SK-N-SH (cell line): ENCODE measurements around the gene IDUA. TPM values are rescaled to one million over a fixed set of nuclear protein-coding genes. Genes with fewer than 3 reads are reported as not detected.
A peak's percentile ranks its signal among the peaks of the same experiment; 100 is the strongest.

Experiments
- CTCF ChIA-PET: fragments of 300-600, 350-600 bp; formaldehyde crosslinking; extraction: SDS; loops from one replicate; lab custom pipeline; 2021; lab: Yijun Ruan, JAX
- POLR2A ChIA-PET: fragments of 350-600 bp; sonication (Branson Sonifier 250); formaldehyde crosslinking; extraction: SDS; loops from one replicate; lab custom pipeline; 2020; ENCODE audit warnings: antibody characterized with exemption, inconsistent platforms; lab: Yijun Ruan, JAX
- DNase-seq: peaks from one replicate; pipeline ENCODE4 v3.0.0; 2012
- H2AFZ ChIP-seq: fragments of 200-600 bp; sonication (generic); 2 replicates; pipeline ENCODE4 v1.8.1; 2016; ENCODE audit warnings: antibody characterized with exemption, mild to moderate bottlenecking, low read depth
- H3F3A ChIP-seq: fragments of 200-600 bp; sonication (generic); replicated peaks from 2 replicates; pipeline ENCODE3; 2016; ENCODE audit warnings: antibody characterized with exemption, mild to moderate bottlenecking; ENCODE audit not compliant: insufficient read depth
- H3K27ac ChIP-seq, 2 experiments: fragments of 200-500 bp in 1 of 2; fragments of 200-600 bp in 1 of 2; sonication (Bioruptor generic) in 1 of 2; sonication (generic), shearing (Covaris generic) in 1 of 2; 2 replicates each; pipeline versions ENCODE4 v1.5.1 to v1.6.1; 2014 to 2016; ENCODE audit warnings: low read depth in 2 of 2, inconsistent platforms in 1 of 2, low read length in 1 of 2, mild to moderate bottlenecking in 1 of 2, mixed read lengths in 1 of 2
- H3K27me3 ChIP-seq: fragments of 200-600 bp; sonication (generic), shearing (Covaris generic); 2 replicates; pipeline ENCODE4 v1.6.1; 2016; ENCODE audit warnings: mixed run types; ENCODE audit not compliant: insufficient read depth
- H3K36me3 ChIP-seq, 2 experiments: fragments of 200-500 bp in 1 of 2; fragments of 200-600 bp in 1 of 2; sonication (Bioruptor generic) in 1 of 2; sonication (generic) in 1 of 2; replicated peaks in 1 of 2; 2 replicates each; pipeline versions ENCODE3 to v1.5.1; 2014 to 2016; ENCODE audit warnings: low read length in 1 of 2, mild to moderate bottlenecking in 1 of 2; ENCODE audit not compliant: insufficient read depth in 2 of 2, control insufficient read depth in 1 of 2
- H3K4me1 ChIP-seq, 2 experiments: fragments of 200-500 bp in 1 of 2; fragments of 200-600 bp in 1 of 2; sonication (Bioruptor generic) in 1 of 2; sonication (generic), shearing (Covaris generic) in 1 of 2; 2 replicates each; pipeline versions ENCODE4 v1.5.1 to v1.6.1; 2014 to 2016; ENCODE audit warnings: low read depth in 1 of 2, low read length in 1 of 2, mixed run types in 1 of 2; ENCODE audit not compliant: insufficient read depth in 2 of 2, control insufficient read depth in 1 of 2
- H3K4me2 ChIP-seq: fragments of 200-600 bp; sonication (generic), shearing (Covaris generic); 2 replicates; pipeline ENCODE4 v1.6.1; 2017; ENCODE audit warnings: mixed run types
- H3K4me3 ChIP-seq, 2 experiments: fragments of 200-500 bp in 1 of 2; fragments of 200-600 bp in 1 of 2; sonication (Bioruptor generic) in 1 of 2; sonication (generic), shearing (Covaris generic) in 1 of 2; 2 replicates each; pipeline versions ENCODE4 v1.5.1 to v1.8.1; 2014 to 2016; ENCODE audit warnings: low read depth in 2 of 2, inconsistent platforms in 1 of 2, low read length in 1 of 2, mild to moderate bottlenecking in 1 of 2, mixed read lengths in 1 of 2, moderate library complexity in 1 of 2
- H3K79me2 ChIP-seq: fragments of 200-600 bp; sonication (generic); 2 replicates; pipeline ENCODE4 v1.8.1; 2017; ENCODE audit warnings: mild to moderate bottlenecking; ENCODE audit not compliant: insufficient read depth
- H3K9ac ChIP-seq: fragments of 200-600 bp; sonication (generic); 2 replicates; pipeline ENCODE4 v1.6.1; 2017; ENCODE audit warnings: mixed run types
- H3K9me2 ChIP-seq: fragments of 200-600 bp; sonication (generic); 2 replicates; pipeline ENCODE4 v1.6.1; 2017; ENCODE audit warnings: mixed run types
- H3K9me3 ChIP-seq: fragments of 200-600 bp; sonication (generic); 2 replicates; pipeline ENCODE4 v1.6.1; 2017; ENCODE audit warnings: mixed run types, mild to moderate bottlenecking, moderate library complexity
- H4K20me1 ChIP-seq: fragments of 200-600 bp; sonication (generic); 2 replicates; pipeline ENCODE4 v1.6.1; 2017; ENCODE audit warnings: mild to moderate bottlenecking, mixed run types; ENCODE audit not compliant: insufficient read depth
- EP300 ChIP-seq, 2 experiments: IDR thresholded peaks; 2 replicates each; pipeline versions ENCODE4 v1.4.0 to v1.6.1; 2012; ENCODE audit warnings: borderline replicate concordance in 1 of 2, low read depth in 1 of 2, low read length in 1 of 2
- EZH2phosphoT487 ChIP-seq: fragments of 200-600 bp; sonication (generic); IDR thresholded peaks from 2 replicates; pipeline ENCODE4 v1.6.1; 2017; ENCODE audit warnings: low read depth, mixed run types, mild to moderate bottlenecking, antibody characterized with exemption, moderate library complexity, borderline replicate concordance
- FOSL2 ChIP-seq: IDR thresholded peaks from 2 replicates; pipeline ENCODE4 v1.4.0; 2012; ENCODE audit warnings: low read depth, mild to moderate bottlenecking, moderate library complexity, borderline replicate concordance
- FOXJ3 ChIP-seq: sonication (generic); formaldehyde crosslinking; IDR thresholded peaks from 2 replicates; pipeline ENCODE4 v1.5.1; 2020; ENCODE audit warnings: mild to moderate bottlenecking, missing genetic modification reagents
- GATA2 ChIP-seq: sonication (generic); formaldehyde crosslinking; IDR thresholded peaks from 2 replicates; pipeline ENCODE4 v1.5.0; 2020; ENCODE audit warnings: mild to moderate bottlenecking, missing genetic modification reagents
- NRF1 ChIP-seq: IDR thresholded peaks from 2 replicates; pipeline ENCODE4 v1.6.1; 2012; ENCODE audit warnings: low read depth, mild to moderate bottlenecking, low read length
- SMC3 ChIP-seq: IDR thresholded peaks from 2 replicates; pipeline ENCODE4 v1.6.1; 2012; ENCODE audit warnings: low read depth, low read length, improper control_type of control experiment
- TAF1 ChIP-seq: IDR thresholded peaks from 2 replicates; pipeline ENCODE4 v1.6.1; 2012; ENCODE audit warnings: low read depth, mild to moderate bottlenecking, low read length, moderate library complexity, borderline replicate concordance
- TCF12 ChIP-seq: IDR thresholded peaks from 2 replicates; pipeline ENCODE4 v1.4.0; 2012
- TEAD4 ChIP-seq: IDR thresholded peaks from 2 replicates; pipeline ENCODE4 v1.4.0; 2012; ENCODE audit warnings: mild to moderate bottlenecking, borderline replicate concordance; ENCODE audit not compliant: insufficient read depth
- WGBS: methylation state at CpG from one replicate; pipeline ENCODE4 v1.1.6; 2017; ENCODE audit warnings: low lambda C conversion rate; 5-methylcytosine and 5-hydroxymethylcytosine counted together
- polyA plus RNA-seq, 3 experiments: library from polyadenylated mRNA; depleted of rRNA; stranded (reverse); fragments of >200 nt; gene quantifications; 2 replicates each; pipeline ENCODE4 v1.2.3, GENCODE V29; 2012
- TF ChIP-seq, protein P1 (sequence below): IDR thresholded peaks from 2 replicates; pipeline ENCODE4; 2012
- TF ChIP-seq, protein P2 (sequence below): fragments of 200-600 bp; sonication (generic); IDR thresholded peaks from 2 replicates; pipeline ENCODE4 v1.6.1; 2017; ENCODE audit warnings: antibody characterized with exemption, mild to moderate bottlenecking, moderate library complexity
- TF ChIP-seq, protein P3 (sequence below): IDR thresholded peaks from 2 replicates; pipeline ENCODE4 v1.4.0; 2012; ENCODE audit warnings: low read depth, borderline replicate concordance
- TF ChIP-seq, protein P4 (sequence below): IDR thresholded peaks from 2 replicates; pipeline ENCODE4 v1.6.1; 2012; ENCODE audit warnings: mild to moderate bottlenecking, low read depth, low read length, moderate library complexity

Gene IDUA
- polyA plus RNA-seq, 1 of the 3 experiments (the other 2 are of a cell fraction) = 24.4 TPM

DNA sequence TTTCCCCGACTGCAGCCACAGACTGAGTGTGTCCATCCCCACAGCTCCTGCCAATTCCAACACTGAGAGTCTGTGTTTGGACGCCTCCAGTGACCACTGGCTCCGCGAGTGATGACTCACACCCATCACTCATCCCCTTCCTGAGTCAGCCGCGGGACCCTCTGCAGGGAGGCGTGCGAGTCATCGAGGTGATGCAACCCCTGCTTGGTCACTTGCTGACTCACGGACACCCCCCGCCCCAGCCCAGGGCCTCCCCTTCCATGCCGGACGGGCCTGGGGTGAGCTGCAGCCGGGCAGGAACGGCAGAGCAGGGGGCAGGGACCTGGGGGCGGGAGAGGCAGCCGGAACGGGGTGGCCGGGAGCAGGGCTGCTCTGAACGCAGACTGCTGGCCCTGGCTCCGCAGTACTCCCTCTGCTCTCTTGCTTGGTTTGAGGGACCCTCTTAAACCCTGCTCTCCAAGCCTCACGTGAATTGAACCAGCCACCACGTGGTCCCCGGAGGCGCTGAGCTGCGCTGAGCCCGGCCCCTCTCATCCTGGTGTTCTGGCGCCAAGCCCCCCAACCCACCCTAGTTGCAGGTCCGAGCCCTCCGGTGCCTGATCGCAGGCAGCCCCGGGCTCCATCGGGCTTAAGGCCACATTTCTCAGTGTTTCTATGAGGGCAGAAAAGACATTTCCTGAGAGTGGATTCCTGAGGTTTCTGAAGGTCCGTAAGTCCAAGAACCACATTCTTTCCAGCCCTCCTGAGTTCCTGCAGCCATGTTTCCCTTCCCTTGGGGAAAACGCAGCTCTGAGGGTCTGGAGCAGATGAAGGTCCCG lies 57.0 kb downstream of the IDUA start (continued):
- peak in 1 of 2 experiments; percentile 93; a peak in 1 of 4 replicates for TF ChIP-seq EP300 (IDR thresholded peaks at IDR 0.05; ENCODE audit: borderline replicate concordance in 1 of 2, low read depth in 1 of 2, low read length in 1 of 2)
- TF ChIP-seq, protein P1, sequence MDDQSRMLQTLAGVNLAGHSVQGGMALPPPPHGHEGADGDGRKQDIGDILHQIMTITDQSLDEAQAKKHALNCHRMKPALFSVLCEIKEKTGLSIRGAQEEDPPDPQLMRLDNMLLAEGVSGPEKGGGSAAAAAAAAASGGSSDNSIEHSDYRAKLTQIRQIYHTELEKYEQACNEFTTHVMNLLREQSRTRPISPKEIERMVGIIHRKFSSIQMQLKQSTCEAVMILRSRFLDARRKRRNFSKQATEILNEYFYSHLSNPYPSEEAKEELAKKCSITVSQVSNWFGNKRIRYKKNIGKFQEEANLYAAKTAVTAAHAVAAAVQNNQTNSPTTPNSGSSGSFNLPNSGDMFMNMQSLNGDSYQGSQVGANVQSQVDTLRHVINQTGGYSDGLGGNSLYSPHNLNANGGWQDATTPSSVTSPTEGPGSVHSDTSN = peak; percentile 96
- TF ChIP-seq EZH2phosphoT487 = no peak
- no peak for TF ChIP-seq SMC3
- TF ChIP-seq, protein P2, sequence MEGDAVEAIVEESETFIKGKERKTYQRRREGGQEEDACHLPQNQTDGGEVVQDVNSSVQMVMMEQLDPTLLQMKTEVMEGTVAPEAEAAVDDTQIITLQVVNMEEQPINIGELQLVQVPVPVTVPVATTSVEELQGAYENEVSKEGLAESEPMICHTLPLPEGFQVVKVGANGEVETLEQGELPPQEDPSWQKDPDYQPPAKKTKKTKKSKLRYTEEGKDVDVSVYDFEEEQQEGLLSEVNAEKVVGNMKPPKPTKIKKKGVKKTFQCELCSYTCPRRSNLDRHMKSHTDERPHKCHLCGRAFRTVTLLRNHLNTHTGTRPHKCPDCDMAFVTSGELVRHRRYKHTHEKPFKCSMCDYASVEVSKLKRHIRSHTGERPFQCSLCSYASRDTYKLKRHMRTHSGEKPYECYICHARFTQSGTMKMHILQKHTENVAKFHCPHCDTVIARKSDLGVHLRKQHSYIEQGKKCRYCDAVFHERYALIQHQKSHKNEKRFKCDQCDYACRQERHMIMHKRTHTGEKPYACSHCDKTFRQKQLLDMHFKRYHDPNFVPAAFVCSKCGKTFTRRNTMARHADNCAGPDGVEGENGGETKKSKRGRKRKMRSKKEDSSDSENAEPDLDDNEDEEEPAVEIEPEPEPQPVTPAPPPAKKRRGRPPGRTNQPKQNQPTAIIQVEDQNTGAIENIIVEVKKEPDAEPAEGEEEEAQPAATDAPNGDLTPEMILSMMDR = no peak
- 0 out of 2 replicates have a peak, but pooled peaks have one; percentile 14 for TF ChIP-seq TAF1
- TF ChIP-seq, protein P3, sequence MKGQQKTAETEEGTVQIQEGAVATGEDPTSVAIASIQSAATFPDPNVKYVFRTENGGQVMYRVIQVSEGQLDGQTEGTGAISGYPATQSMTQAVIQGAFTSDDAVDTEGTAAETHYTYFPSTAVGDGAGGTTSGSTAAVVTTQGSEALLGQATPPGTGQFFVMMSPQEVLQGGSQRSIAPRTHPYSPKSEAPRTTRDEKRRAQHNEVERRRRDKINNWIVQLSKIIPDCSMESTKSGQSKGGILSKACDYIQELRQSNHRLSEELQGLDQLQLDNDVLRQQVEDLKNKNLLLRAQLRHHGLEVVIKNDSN = peak; percentile 30
- no peak for TF ChIP-seq FOXJ3 (CRISPR knock-in tag)
- TF ChIP-seq, all 33 proteins: peak for 14

DNA sequence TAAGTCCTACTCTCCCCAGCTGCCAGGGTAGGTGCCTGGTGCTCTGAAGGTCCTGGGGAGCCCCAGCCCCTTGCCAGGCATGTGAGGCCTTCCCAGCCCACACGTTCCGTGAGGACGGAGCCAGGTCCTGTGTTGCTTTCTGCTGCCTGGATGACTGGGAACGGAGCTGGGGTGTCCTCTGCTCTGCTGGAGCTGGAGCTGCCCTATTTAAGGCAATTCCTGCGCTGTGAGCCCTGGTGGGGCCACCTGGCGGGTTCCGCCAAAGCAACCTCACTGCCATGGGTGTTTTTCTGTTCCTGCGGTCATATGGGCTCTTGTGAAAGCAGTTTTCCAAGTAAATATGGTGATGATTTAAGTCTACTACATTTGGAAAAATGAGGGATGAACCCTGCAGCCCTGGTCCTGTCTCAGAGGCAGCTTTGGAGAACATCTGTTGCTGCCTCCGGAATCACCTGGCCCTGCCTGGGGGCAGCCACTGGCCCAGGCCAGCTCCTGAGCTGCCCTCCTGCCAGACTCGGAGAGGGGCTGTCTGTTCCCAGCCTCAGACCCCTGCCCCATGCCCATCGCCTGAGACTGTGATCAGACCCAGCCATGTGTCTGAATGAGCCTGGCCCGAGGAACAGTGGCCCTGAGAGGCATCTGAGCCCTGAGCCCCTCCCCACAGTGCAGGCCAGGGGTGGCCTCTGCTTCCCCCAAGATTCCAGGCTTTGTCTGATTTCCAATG lies 57.8 kb downstream of the IDUA start:
- peak overlapping the region in 1 of 2 experiments; percentile 80; a peak in 2 of 4 replicates for H3K27ac ChIP-seq
- no peaks in the 10 kb centered on the region for H3K9me2 ChIP-seq
- ChIA-PET POLR2A (interaction anchor here (0.6 kb wide), 1 partner anchor 302 kb away, joined by 3 read pairs; no protein-coding TSS in a partner anchor), CTCF (interaction anchor here (0.9 kb wide), 1 partner anchor 86 kb away, joined by 3 read pairs; no protein-coding TSS in a partner anchor)
- H3K36me3 ChIP-seq = no peaks in the 10 kb centered on the region
- DNase-seq = no peak
- WGBS = 83% methylated on average over 2 of the region's 12 CpGs
- no peak overlapping the region for H2AFZ ChIP-seq
- peaks cover 20% of the 10 kb centered on the region for H3F3A ChIP-seq
- no peaks in the 10 kb centered on the region for H3K79me2 ChIP-seq
- no peaks in the 10 kb centered on the region for H4K20me1 ChIP-seq
- H3K4me1 ChIP-seq = peaks cover 3 to 34% of the 10 kb centered on the region in 2 experiments; a peak in 3 of 4 replicates
- TF ChIP-seq GATA2 (CRISPR knock-in tag) (no peak), TCF12 (no peak), NRF1 (no peak), FOSL2 (no peak), TEAD4 (no peak)
- TF ChIP-seq, protein P4, sequence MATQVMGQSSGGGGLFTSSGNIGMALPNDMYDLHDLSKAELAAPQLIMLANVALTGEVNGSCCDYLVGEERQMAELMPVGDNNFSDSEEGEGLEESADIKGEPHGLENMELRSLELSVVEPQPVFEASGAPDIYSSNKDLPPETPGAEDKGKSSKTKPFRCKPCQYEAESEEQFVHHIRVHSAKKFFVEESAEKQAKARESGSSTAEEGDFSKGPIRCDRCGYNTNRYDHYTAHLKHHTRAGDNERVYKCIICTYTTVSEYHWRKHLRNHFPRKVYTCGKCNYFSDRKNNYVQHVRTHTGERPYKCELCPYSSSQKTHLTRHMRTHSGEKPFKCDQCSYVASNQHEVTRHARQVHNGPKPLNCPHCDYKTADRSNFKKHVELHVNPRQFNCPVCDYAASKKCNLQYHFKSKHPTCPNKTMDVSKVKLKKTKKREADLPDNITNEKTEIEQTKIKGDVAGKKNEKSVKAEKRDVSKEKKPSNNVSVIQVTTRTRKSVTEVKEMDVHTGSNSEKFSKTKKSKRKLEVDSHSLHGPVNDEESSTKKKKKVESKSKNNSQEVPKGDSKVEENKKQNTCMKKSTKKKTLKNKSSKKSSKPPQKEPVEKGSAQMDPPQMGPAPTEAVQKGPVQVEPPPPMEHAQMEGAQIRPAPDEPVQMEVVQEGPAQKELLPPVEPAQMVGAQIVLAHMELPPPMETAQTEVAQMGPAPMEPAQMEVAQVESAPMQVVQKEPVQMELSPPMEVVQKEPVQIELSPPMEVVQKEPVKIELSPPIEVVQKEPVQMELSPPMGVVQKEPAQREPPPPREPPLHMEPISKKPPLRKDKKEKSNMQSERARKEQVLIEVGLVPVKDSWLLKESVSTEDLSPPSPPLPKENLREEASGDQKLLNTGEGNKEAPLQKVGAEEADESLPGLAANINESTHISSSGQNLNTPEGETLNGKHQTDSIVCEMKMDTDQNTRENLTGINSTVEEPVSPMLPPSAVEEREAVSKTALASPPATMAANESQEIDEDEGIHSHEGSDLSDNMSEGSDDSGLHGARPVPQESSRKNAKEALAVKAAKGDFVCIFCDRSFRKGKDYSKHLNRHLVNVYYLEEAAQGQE = no peak
- TF ChIP-seq, protein P2 = no peak
- TF ChIP-seq, protein P3 = no peak
- peak overlapping the region; percentile 61; the same call in 1 of the 2 replicates for H3K9ac ChIP-seq
- peak overlapping the region; percentile 69 for H3K4me2 ChIP-seq
- no peak overlapping the region for H3K4me3 ChIP-seq
- peaks cover 14% of the 10 kb centered on the region; the same call in 1 of the 2 replicates for H3K27me3 ChIP-seq
- H3K9me3 ChIP-seq = no peaks in the 10 kb centered on the region
